ENCODE measurements around the gene ZNF506. TPM values are rescaled to one million over a fixed set of nuclear protein-coding genes. Genes with fewer than 3 reads are reported as not detected.

ZNF506 gene
- total and polyA plus RNA-seq, 2 donors (not counting 3 experiments of a cell fraction or from before 2014, with no cell fraction given) = 6.4 to 10.7 TPM

GRCh38 chr19:19820774-19821320 is 703 bp downstream of the ZNF506 start:
- no peaks in the 10 kb centered on the region for H3K9me1 ChIP-seq (replicated peaks; ENCODE audit: control insufficient read depth, extremely low read depth, insufficient read depth, low read length)
- H3K36me3 ChIP-seq (ENCODE audit: control insufficient read depth in 2 of 2, extremely low read depth in 1 of 2, insufficient read depth in 2 of 2, low read length in 2 of 2) = no peaks in the 10 kb centered on the region
- no peak overlapping the region for H2AFZ ChIP-seq (ENCODE audit: low read depth, low read length)
- H3K27me3 ChIP-seq (ENCODE audit: control insufficient read depth in 2 of 2, insufficient read depth in 2 of 2, low read length in 2 of 2) = no peaks in the 10 kb centered on the region
- H3K9ac ChIP-seq (replicated peaks; ENCODE audit: extremely low read depth, insufficient read depth, low read length) = peak overlapping the region; percentile 67
- peak overlapping the region in 2 of 3 experiments; percentile 55 to 61 for H3K4me3 ChIP-seq (replicated peaks in 1 of 3; ENCODE audit: insufficient read depth in 1 of 3, low read depth in 1 of 3, low read length in 3 of 3)
- DNase-seq (ENCODE audit: low read depth, low spot score) (no peak), FAIRE-seq (no peak)
- intact Hi-C loops (cut with micrococcal nuclease) = loop anchor here (2.0 kb wide), 1 partner anchor 44 kb away; the partner anchor contains the start of gene ZNF253
- H3K27ac ChIP-seq (ENCODE audit: insufficient read depth, low read depth, low read length) = peak overlapping the region; percentile 31
- H3K4me1 ChIP-seq (ENCODE audit: control insufficient read depth, extremely low read depth, insufficient read depth, low read length) = no peaks in the 10 kb centered on the region
- POLR2A ChIA-PET = interaction anchor here (0.9 to 1.7 kb wide), 5 partner anchors 44 to 232 kb away, joined by 3 to 9 read pairs (median 3); partner anchors contain the start of genes ATP13A1, ZNF14 and ZNF253
- H4K20me1 ChIP-seq (replicated peaks; ENCODE audit: control insufficient read depth, extremely low read depth, insufficient read depth, low read length) = no peaks in the 10 kb centered on the region
- H3K4me2 ChIP-seq (ENCODE audit: insufficient read depth, low read length) = peak overlapping the region; percentile 41
- dilution Hi-C loops (cut with MboI; ENCODE audit: extremely low pct_ligation_motif_present, low sequenced_read_pairs) = no loop called here
- TF ChIP-seq GATA2 (IDR thresholded peaks at IDR 0.05; ENCODE audit: insufficient read depth, insufficient read length, low read depth, low read length) (no peak), POLR2AphosphoS5 (IDR thresholded peaks at IDR 0.05; ENCODE audit: insufficient read depth, low read depth, low read length) (no peak), CTCF (IDR thresholded peaks at IDR 0.05; ENCODE audit: extremely low read depth in 1 of 2, insufficient read depth in 1 of 2, low read depth in 1 of 2, low read length in 2 of 2) (no peak), POLR2A (IDR thresholded peaks at IDR 0.05; ENCODE audit: low read depth, low read length) (no peak), JUN (IDR thresholded peaks at IDR 0.05; ENCODE audit: borderline replicate concordance, insufficient read depth, insufficient read length, low read depth) (no peak), MAX (IDR thresholded peaks at IDR 0.05; ENCODE audit: insufficient read depth, insufficient read length) (no peak), MYC (IDR thresholded peaks at IDR 0.05; ENCODE audit: low read depth, low read length) (no peak), EZH2 (IDR thresholded peaks at IDR 0.05; ENCODE audit: borderline replicate concordance, low read depth, low read length, severe bottlenecking) (no peak), FOS (IDR thresholded peaks at IDR 0.05; ENCODE audit: borderline replicate concordance, insufficient read depth, low read length) (no peak)
- no TSS peak for BruUV-seq (replicated peaks)
- H3K9me3 ChIP-seq (replicated peaks; ENCODE audit: control insufficient read depth, insufficient read depth, low read length) = peaks cover 1% of the 10 kb centered on the region
- H3K79me2 ChIP-seq (ENCODE audit: control insufficient read depth, insufficient read depth, low read length) = no peaks in the 10 kb centered on the region
- CTCF ChIA-PET = interaction anchor here (1.5 kb wide), 1 partner anchor 417 kb away, joined by 4 read pairs; no protein-coding TSS in a partner anchor

Measured in endothelial cell of umbilical vein (primary cell).